GM12892 (cell line): Measurements from ENCODE around the gene KIF25.

Experiments used
- POLR2AphosphoS5 ChIP-seq: IDR thresholded peaks from 2 replicates; pipeline ENCODE4 v1.6.1; 2011; ENCODE audit warnings: low read depth, low read length, control low read depth
- TAF1 ChIP-seq: IDR thresholded peaks from 2 replicates; pipeline ENCODE4 v1.6.1; 2011; ENCODE audit warnings: low read depth, mild to moderate bottlenecking, control low read depth, low read length, borderline replicate concordance

- TF ChIP-seq TAF1 (no peak), POLR2AphosphoS5 (no peak)
Observed at GRCh38 chr6:168038576-168039140, 41.2 kb downstream of the KIF25 start.
